Left ventricle myocardium inferior (tissue), 1 donor: ENCODE measurements around the gene WDR36. TPM values are rescaled to one million over a fixed set of nuclear protein-coding genes. Genes with fewer than 3 reads are reported as not detected.

Source experiments
- DNase-seq: peaks from one replicate; pipeline ENCODE4 v3.0.0-alpha.2; 2020
- H3K27ac ChIP-seq: fragments of 200-600 bp; replicated peaks from 2 replicates; pipeline ENCODE4 v1.8.0; 2021
- H3K27me3 ChIP-seq: fragments of 200-600 bp; 2 replicates; pipeline ENCODE4 v1.8.0; 2021; ENCODE audit warnings: low read depth
- H3K36me3 ChIP-seq: fragments of 200-600 bp; 2 replicates; pipeline ENCODE4 v1.8.0; 2021
- H3K4me1 ChIP-seq: fragments of 200-600 bp; 2 replicates; pipeline ENCODE4 v1.8.0; 2021
- H3K4me3 ChIP-seq: fragments of 200-600 bp; 2 replicates; pipeline ENCODE4 v1.8.0; 2021; ENCODE audit warnings: mild to moderate bottlenecking, moderate library complexity
- H3K9me3 ChIP-seq: fragments of 200-600 bp; replicated peaks from 2 replicates; pipeline ENCODE4 v1.8.0; 2021
- intact Hi-C: fragments of 100-400 bp; cut with micrococcal nuclease; formaldehyde crosslinking; loops from one replicate; pipeline ENCODE4 v1.11.0; 2022
- total RNA-seq: library from RNA; stranded (reverse); fragmentation: NEBNext Ultra II Directional; extraction: Animal tissue kit (Norgen Biotek cat#: 25700); gene quantifications from one replicate; pipeline ENCODE4 v1.2.1, GENCODE V29; 2021
- TF ChIP-seq, protein P1 (sequence below): fragments of 200-600 bp; IDR thresholded peaks from 2 replicates; pipeline ENCODE4 v1.8.0; 2021; ENCODE audit warnings: antibody characterized with exemption, mild to moderate bottlenecking, borderline replicate concordance
- donor health status: DM: no; HTN: yes; CAD: no; lungs with severe emphysema.

The WDR36 gene
- total RNA-seq, 1 donor from 2014 or later: 11.8 TPM

DNA sequence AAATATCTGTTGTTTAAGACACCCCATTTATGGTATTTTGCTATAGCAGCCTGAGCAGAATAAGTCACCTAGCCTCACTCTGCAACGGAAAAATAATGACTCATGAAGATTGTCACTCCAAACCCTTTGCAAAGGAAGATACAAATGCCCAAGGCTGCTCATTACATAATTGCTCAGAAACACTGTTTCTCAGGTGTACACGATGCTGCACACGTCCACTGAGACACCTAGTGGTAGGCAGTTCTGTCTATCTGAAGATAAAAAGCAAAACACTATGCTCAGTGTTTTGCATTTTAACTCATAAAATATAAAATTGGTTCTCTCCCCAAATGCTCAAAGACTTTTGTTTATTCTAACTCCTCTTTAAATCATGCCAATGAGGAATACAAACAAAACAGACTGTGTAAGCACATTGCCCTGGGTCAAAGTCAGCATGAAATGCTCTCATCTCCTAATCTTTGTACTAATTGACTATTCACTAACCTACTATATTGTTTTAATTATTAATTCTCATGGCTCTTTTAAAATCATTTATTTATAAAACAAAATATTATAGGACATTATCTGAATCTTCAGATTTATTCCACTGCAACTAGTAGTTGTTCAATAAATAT, 28.3 kb upstream of the WDR36 start:
- Histone ChIP-seq H3K4me1 (no peaks in the 10 kb centered on the region), H3K4me3 (no peak overlapping the region), H3K36me3 (no peaks in the 10 kb centered on the region), H3K27me3 (peaks cover 41% of the 10 kb centered on the region), H3K9me3 (peaks cover 13% of the 10 kb centered on the region), H3K27ac (no peak overlapping the region)
- intact Hi-C loops: loop anchor here (10.0 kb wide), 1 partner anchor 309 kb away; no protein-coding TSS in a partner anchor
- TF ChIP-seq, protein P1, sequence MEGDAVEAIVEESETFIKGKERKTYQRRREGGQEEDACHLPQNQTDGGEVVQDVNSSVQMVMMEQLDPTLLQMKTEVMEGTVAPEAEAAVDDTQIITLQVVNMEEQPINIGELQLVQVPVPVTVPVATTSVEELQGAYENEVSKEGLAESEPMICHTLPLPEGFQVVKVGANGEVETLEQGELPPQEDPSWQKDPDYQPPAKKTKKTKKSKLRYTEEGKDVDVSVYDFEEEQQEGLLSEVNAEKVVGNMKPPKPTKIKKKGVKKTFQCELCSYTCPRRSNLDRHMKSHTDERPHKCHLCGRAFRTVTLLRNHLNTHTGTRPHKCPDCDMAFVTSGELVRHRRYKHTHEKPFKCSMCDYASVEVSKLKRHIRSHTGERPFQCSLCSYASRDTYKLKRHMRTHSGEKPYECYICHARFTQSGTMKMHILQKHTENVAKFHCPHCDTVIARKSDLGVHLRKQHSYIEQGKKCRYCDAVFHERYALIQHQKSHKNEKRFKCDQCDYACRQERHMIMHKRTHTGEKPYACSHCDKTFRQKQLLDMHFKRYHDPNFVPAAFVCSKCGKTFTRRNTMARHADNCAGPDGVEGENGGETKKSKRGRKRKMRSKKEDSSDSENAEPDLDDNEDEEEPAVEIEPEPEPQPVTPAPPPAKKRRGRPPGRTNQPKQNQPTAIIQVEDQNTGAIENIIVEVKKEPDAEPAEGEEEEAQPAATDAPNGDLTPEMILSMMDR: peak; percentile 63
- no peak for DNase-seq

DNA sequence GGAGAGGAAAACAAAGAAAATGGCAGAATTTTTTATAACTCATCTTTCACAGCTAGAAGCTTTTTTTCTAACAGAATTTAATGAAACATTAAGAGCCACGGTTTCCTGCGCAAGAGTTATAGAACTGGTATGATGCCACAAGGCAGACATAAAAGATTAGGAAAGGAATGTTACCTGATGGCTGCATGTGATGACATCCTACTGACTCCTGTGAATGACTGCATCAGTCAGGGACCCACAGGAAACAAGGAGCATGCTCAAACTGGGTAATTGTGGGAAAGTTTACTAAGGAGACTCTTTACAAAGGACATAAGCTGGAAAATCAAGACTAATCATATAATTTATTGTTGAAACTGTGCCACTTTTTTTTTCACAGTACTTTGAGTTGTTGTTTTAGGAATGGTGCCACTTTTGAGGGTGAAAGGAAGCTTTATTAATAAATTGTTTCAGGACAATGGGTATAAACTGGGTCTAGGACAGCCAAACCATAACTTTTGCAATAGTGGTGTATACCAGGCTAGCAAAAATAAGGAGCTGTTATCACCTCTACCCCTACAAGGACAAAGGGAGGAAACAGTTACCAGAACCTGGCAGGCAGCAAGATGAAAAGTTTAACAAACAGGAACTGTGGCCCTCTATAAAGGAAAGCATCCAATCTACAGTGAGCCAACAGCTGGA, 25.7 kb upstream of the WDR36 start:
- intact Hi-C loops: loop anchor here (10.0 kb wide), 1 partner anchor 312 kb away; no protein-coding TSS in a partner anchor
- no peaks in the 10 kb centered on the region for H3K9me3 ChIP-seq
- H3K27me3 ChIP-seq: peaks cover 63% of the 10 kb centered on the region

DNA sequence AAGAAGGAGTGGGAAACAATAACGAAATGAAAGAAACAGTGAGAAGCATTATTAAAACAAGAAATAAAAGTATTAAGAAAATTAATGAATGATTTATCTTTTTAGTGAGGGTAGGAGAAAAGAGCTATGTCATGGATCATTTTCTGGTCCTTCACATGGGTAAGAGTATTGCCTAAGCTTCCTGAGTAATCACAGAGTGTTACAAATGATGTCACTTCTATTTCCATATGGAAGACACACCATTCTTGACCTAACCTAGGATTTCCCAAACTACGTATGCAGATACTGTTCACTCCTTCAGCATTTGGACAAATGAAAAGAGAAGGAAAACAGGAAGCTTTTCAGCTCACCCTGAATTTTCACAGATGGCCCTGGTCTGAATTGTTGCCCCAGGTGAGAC, 23.9 kb upstream of the WDR36 start:
- TF ChIP-seq, protein P1: no peak
- Histone ChIP-seq H3K27me3 (peaks cover 69% of the 10 kb centered on the region), H3K4me3 (no peak overlapping the region), H3K4me1 (peaks cover 23% of the 10 kb centered on the region), H3K9me3 (no peaks in the 10 kb centered on the region), H3K36me3 (no peaks in the 10 kb centered on the region), H3K27ac (no peak overlapping the region)
- intact Hi-C loops: loop anchor here (10.0 kb wide), 1 partner anchor 313 kb away; no protein-coding TSS in a partner anchor
- DNase-seq: no peak

More for the DNA sequence above, 25.7 kb upstream of the WDR36 start:
- Histone ChIP-seq H3K4me1 (peaks cover 15% of the 10 kb centered on the region), H3K27ac (no peak overlapping the region), H3K36me3 (no peaks in the 10 kb centered on the region), H3K4me3 (no peak overlapping the region)
- TF ChIP-seq, protein P1: no peak
- no peak for DNase-seq

DNA sequence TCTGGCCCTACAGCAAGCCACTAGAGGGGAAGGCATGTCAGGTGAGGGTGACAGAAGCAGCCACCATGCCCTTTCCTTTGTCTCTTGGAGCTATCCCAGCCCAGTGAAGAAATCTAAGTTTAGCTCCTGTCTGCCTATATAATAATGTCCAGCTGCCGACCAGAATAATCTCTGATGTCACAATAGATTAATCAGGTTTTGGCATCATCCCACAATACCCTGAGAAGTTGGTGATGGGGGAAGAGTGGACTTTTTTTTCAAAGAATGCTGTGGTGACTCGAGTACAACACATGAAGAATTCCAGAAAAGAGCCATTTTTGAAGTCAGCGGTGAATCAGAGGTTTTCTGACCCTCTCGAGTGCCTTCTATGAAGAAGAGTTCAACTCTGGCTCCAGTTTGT, 22.3 kb upstream of the WDR36 start:
- Histone ChIP-seq H3K36me3 (no peaks in the 10 kb centered on the region), H3K27ac (no peak overlapping the region), H3K4me1 (peaks cover 39% of the 10 kb centered on the region), H3K4me3 (peak overlapping the region; percentile 55), H3K9me3 (no peaks in the 10 kb centered on the region), H3K27me3 (peaks cover 71% of the 10 kb centered on the region)
- TF ChIP-seq, protein P1: no peak
- intact Hi-C loops: loop anchor here (10.0 kb wide), 1 partner anchor 315 kb away; no protein-coding TSS in a partner anchor
- no peak for DNase-seq

DNA sequence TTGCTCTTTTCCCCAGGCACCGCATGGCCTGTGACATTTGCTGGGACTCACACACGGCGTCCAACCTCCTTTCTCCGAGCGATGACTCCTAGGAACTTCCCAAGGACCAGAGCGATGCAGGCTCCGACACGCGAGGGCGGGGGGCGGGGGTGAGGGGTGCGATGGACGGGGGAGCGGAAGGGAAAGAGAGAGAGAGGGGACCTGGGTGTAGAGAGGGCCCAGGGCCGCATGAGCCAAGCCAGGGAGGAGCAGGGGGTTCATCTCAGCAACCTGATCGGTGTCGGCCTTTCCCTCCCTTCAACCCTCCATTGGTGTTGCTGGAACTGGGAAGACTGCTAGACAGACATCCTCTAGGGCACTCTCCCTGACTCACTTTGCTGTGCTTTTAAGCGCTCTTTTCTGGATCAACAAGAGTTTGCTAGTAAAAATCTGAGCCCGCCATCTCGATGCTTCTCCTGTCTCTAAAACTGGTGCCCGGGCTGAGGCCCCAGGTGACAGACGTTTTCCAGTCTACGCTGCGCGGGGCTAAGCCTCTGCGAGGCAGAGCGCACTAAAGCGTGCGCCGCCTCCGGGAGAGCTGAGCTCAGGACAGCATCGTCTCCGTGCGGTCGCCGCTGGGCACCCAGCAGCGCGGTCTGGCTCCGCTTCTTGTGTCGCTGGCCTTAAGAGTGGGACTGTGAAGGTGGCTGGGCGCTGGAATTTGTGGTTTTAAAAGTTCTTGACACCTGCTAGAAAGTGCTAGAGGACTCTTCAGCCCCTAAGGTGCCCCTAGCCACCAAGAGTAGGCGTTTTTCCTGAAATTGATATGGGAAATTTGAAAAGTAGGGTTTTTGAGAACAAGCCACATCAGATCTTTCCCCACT, 21.6 kb upstream of the WDR36 start:
- H3K9me3 ChIP-seq: no peaks in the 10 kb centered on the region
- TF ChIP-seq, protein P1: no peak
- intact Hi-C loops: no loop called here
- peak; percentile 26 for DNase-seq
- H3K27me3 ChIP-seq: peaks cover 65% of the 10 kb centered on the region
- peak overlapping the region; percentile 55 for H3K4me3 ChIP-seq
- peaks cover 45% of the 10 kb centered on the region for H3K4me1 ChIP-seq
- H3K27ac ChIP-seq: no peak overlapping the region
- H3K36me3 ChIP-seq: no peaks in the 10 kb centered on the region
